Gastrocnemius medialis (tissue), 4 donors: ENCODE results near the gene YWHAE. TPM values are rescaled to one million over a fixed set of nuclear protein-coding genes. Genes with fewer than 3 reads are reported as not detected.
"Not testable (repeated sequence)": the region's sequence is repeated elsewhere in the genome, so short reads cannot be mapped to it uniquely, and the experiment has no call there.

Experiments used
- ATAC-seq, 2 donors: fragments of 150-250 bp; one replicate each; pipeline ENCODE4 v1.9.1; 2016
- DNase-seq, 2 donors: peaks; one replicate each; pipeline ENCODE4 v3.0.0-alpha.2; 2019
- H3K27ac ChIP-seq, 4 donors: fragments of 200-600 bp; sonication (generic); 1 replicate in 1 of 4; 2 replicates in 3 of 4; pipeline ENCODE4 v1.5.1; 2016 to 2018; ENCODE audit warnings: mild to moderate bottlenecking in 2 of 4, moderate library complexity in 1 of 4
- H3K27me3 ChIP-seq, 3 donors: fragments of 200-600 bp; sonication (generic) in 2 of 3; 1 replicate in 1 of 3; 2 replicates in 2 of 3; pipeline versions ENCODE4 v1.5.1 to v1.6.0; 2016 to 2019; ENCODE audit warnings: mild to moderate bottlenecking in 1 of 3, moderate library complexity in 1 of 3
- H3K36me3 ChIP-seq, 2 donors: fragments of 200-600 bp; sonication (generic) in 1 of 2; one replicate each; pipeline ENCODE4 v1.5.1; 2017 to 2018
- H3K4me1 ChIP-seq, 2 donors: fragments of 200-600 bp; sonication (generic) in 1 of 2; one replicate each; pipeline ENCODE4 v1.5.1; 2016 to 2017; ENCODE audit warnings: mild to moderate bottlenecking in 2 of 2
- H3K4me3 ChIP-seq, 4 donors: fragments of 200-600 bp; sonication (generic) in 3 of 4; 1 replicate in 1 of 4; 2 replicates in 3 of 4; pipeline ENCODE4 v1.5.1; 2016 to 2019; ENCODE audit warnings: mild to moderate bottlenecking in 2 of 4
- H3K9me3 ChIP-seq, 3 donors: fragments of 200-600 bp; sonication (generic) in 2 of 3; 1 replicate in 1 of 3; 2 replicates in 2 of 3; pipeline ENCODE4 v1.5.1; 2016 to 2019
- POLR2A ChIP-seq, 2 donors: fragments of 450-650 bp; IDR thresholded peaks; one replicate each; pipeline ENCODE4 v1.6.1; 2017; ENCODE audit warnings: antibody characterized with exemption in 2 of 2, mild to moderate bottlenecking in 2 of 2, moderate library complexity in 2 of 2
- in situ Hi-C, 4 donors: fragments of 200-750 bp; cut with MboI; loops; one replicate each; pipeline versions ENCODE4 v1.15.0 to v1.8.0; 2017; ENCODE audit warnings: low sequenced_read_pairs in 4 of 4
- intact Hi-C: fragments of 100-400 bp; cut with DNase I; formaldehyde crosslinking; loops from one replicate; pipeline ENCODE4 v1.15.1; 2023; ENCODE audit warnings: low total_unique reads
- total RNA-seq, 4 donors: library from RNA; depleted of rRNA; stranded (reverse); fragments of >200 nt; gene quantifications; one replicate each; pipeline versions ENCODE4 v1.1.0 to v1.2.3, GENCODE V29; 2016
- TF ChIP-seq, protein P1 (sequence below), 5 experiments: fragments of 450-650 bp in 3 of 5; fragments of 200-600 bp in 2 of 5; sonication (generic) in 2 of 5; IDR thresholded peaks in 4 of 5; conservative IDR thresholded peaks in 1 of 5; 1 replicate in 4 of 5; 2 replicates in 1 of 5; pipeline ENCODE4 v1.5.1; 2016 to 2019; ENCODE audit warnings: antibody characterized with exemption in 5 of 5, mild to moderate bottlenecking in 3 of 5, moderate library complexity in 3 of 5

Gene YWHAE
- total RNA-seq, 4 donors from 2014 or later, result 915 to 1,814 (median 1,174) TPM

- TF ChIP-seq POLR2A (IDR thresholded peaks at IDR 0.05), result no peak
- TF ChIP-seq, protein P1, sequence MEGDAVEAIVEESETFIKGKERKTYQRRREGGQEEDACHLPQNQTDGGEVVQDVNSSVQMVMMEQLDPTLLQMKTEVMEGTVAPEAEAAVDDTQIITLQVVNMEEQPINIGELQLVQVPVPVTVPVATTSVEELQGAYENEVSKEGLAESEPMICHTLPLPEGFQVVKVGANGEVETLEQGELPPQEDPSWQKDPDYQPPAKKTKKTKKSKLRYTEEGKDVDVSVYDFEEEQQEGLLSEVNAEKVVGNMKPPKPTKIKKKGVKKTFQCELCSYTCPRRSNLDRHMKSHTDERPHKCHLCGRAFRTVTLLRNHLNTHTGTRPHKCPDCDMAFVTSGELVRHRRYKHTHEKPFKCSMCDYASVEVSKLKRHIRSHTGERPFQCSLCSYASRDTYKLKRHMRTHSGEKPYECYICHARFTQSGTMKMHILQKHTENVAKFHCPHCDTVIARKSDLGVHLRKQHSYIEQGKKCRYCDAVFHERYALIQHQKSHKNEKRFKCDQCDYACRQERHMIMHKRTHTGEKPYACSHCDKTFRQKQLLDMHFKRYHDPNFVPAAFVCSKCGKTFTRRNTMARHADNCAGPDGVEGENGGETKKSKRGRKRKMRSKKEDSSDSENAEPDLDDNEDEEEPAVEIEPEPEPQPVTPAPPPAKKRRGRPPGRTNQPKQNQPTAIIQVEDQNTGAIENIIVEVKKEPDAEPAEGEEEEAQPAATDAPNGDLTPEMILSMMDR (IDR thresholded peaks at IDR 0.05 in 4 of 5, conservative IDR thresholded peaks at IDR 0.05 in 1 of 5), result no peak
- ATAC-seq, result no peak
- Histone ChIP-seq H3K27ac (peak overlapping the region; percentile 96 to 100 (median 98)), H3K4me1 (peaks cover 81 to 82% of the 10 kb centered on the region in 2 donors), H3K36me3 (no peaks in the 10 kb centered on the region), H3K27me3 (no peaks in the 10 kb centered on the region), H3K9me3 (no peaks in the 10 kb centered on the region), H3K4me3 (no peak overlapping the region)
- no peak for DNase-seq
- in situ Hi-C loops, result no loop called here
- intact Hi-C loops, result no loop called here
Observed at GRCh38 chr17:1384905-1385435, 15.1 kb downstream of the YWHAE start.

DNA sequence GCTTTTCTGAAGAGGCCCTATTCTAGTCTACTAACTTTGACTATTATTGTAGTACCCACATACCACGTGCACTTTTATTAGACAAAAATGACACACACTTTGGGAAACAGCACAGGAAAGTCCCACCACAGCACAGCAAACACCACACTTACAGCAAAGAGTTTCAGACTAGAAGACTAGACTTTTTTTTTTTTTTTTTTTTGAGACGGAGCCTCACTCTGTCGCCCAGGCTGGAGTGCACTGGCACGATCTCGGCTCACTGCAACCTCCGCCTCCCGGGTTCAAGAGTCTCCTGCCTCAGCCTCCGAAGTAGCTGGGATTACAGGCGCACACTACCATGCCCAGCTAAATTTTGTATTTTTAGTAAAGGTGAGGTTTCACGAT lies 20.1 kb downstream of the YWHAE start:
- H3K27ac ChIP-seq, result peak overlapping the region; percentile 48 to 98 (median 59)
- peaks cover 84 to 85% of the 10 kb centered on the region in 2 donors for H3K4me1 ChIP-seq
- H3K9me3 ChIP-seq, result no peaks in the 10 kb centered on the region
- no peaks in the 10 kb centered on the region for H3K36me3 ChIP-seq
- no peaks in the 10 kb centered on the region for H3K27me3 ChIP-seq
- TF ChIP-seq, protein P1 (IDR thresholded peaks at IDR 0.05 in 4 of 5, conservative IDR thresholded peaks at IDR 0.05 in 1 of 5), result no peak
- TF ChIP-seq POLR2A (IDR thresholded peaks at IDR 0.05), result no peak
- in situ Hi-C loops, result no loop called here
- intact Hi-C loops, result loop anchor here (5.0 kb wide), 1 partner anchor 67 kb away; no protein-coding TSS in a partner anchor
- DNase-seq, result no peak
- no peak for ATAC-seq
- no peak overlapping the region for H3K4me3 ChIP-seq

- no peak for ATAC-seq
Observed at GRCh38 chr17:1379208-1379929, 20.7 kb downstream of the YWHAE start.

GRCh38 chr17:1378476-1378860 lies 21.6 kb downstream of the YWHAE start:
- not testable (repeated sequence) for H3K9me3 ChIP-seq, H3K36me3 ChIP-seq
- peaks cover 81 to 83% of the 10 kb centered on the region in 2 donors for H3K4me1 ChIP-seq

More at GRCh38 chr17:1379208-1379929, 20.7 kb downstream of the YWHAE start:
- in situ Hi-C loops (no loop called here), intact Hi-C loops (loop anchor here (5.0 kb wide), 1 partner anchor 68 kb away; no protein-coding TSS in a partner anchor)
- Histone ChIP-seq H3K36me3 (no peaks in the 10 kb centered on the region), H3K27ac (peak overlapping the region; percentile 51 to 98 (median 59)), H3K4me3 (no peak overlapping the region), H3K27me3 (no peaks in the 10 kb centered on the region), H3K9me3 (no peaks in the 10 kb centered on the region), H3K4me1 (peaks cover 80 to 85% of the 10 kb centered on the region in 2 donors)
- DNase-seq, result no peak
- TF ChIP-seq POLR2A (IDR thresholded peaks at IDR 0.05), result no peak
- TF ChIP-seq, protein P1 (IDR thresholded peaks at IDR 0.05 in 4 of 5, conservative IDR thresholded peaks at IDR 0.05 in 1 of 5), result no peak

GRCh38 chr17:1377334-1377733 lies 22.7 kb downstream of the YWHAE start:
- no peaks in the 10 kb centered on the region for H3K27me3 ChIP-seq
- in situ Hi-C loops, result no loop called here

More at GRCh38 chr17:1378476-1378860, 21.6 kb downstream of the YWHAE start:
- in situ Hi-C loops, ATAC-seq, DNase-seq, H3K4me3 ChIP-seq, H3K27me3 ChIP-seq: not testable (repeated sequence)
- intact Hi-C loops, result loop anchor here (5.0 kb wide), 1 partner anchor 69 kb away; no protein-coding TSS in a partner anchor
- peak overlapping the region; percentile 20 to 98 (median 58) for H3K27ac ChIP-seq

More at GRCh38 chr17:1377334-1377733, 22.7 kb downstream of the YWHAE start:
- ATAC-seq, result no peak
- no peak for TF ChIP-seq POLR2A (IDR thresholded peaks at IDR 0.05)
- TF ChIP-seq, protein P1 (IDR thresholded peaks at IDR 0.05 in 4 of 5, conservative IDR thresholded peaks at IDR 0.05 in 1 of 5), result no peak
- DNase-seq, result no peak
- Histone ChIP-seq H3K36me3 (no peaks in the 10 kb centered on the region), H3K4me1 (peaks cover 81 to 82% of the 10 kb centered on the region in 2 donors), H3K4me3 (no peak overlapping the region), H3K27ac (peak overlapping the region; percentile 34 to 98 (median 58)), H3K9me3 (no peaks in the 10 kb centered on the region)
- intact Hi-C loops, result loop anchor here (5.0 kb wide), 1 partner anchor 70 kb away; no protein-coding TSS in a partner anchor
